GM15510 (cell line): ENCODE measurements around the gene MINDY4B.

Source experiments
- POLR2A ChIP-seq: IDR thresholded peaks from 3 replicates; pipeline ENCODE4 v1.6.1; 2011; ENCODE audit warnings: borderline replicate concordance; ENCODE audit not compliant: insufficient read length; ENCODE audit errors: extremely low read depth

MINDY4B gene

GRCh38 chr3:150828261-150828660 lies 77.0 kb downstream of the MINDY4B start:
- TF ChIP-seq POLR2A, result no peak

- TF ChIP-seq POLR2A, result no peak
These were observed 78.6 kb downstream of the MINDY4B start for GRCh38 chr3:150826466-150827282.

- no peak for TF ChIP-seq POLR2A
These were observed 79.3 kb downstream of the MINDY4B start for GRCh38 chr3:150825916-150826377.

- TF ChIP-seq POLR2A, result no peak
These were observed 79.9 kb downstream of the MINDY4B start for GRCh38 chr3:150825192-150825915.

- no peak for TF ChIP-seq POLR2A
These were observed 82.0 kb downstream of the MINDY4B start for GRCh38 chr3:150823277-150823676.

- TF ChIP-seq POLR2A, result no peak
These were observed 82.6 kb downstream of the MINDY4B start for GRCh38 chr3:150822636-150823035.
